Liver (tissue), 9 donors: ENCODE measurements around the gene ARHGEF40. TPM values are rescaled to one million over a fixed set of nuclear protein-coding genes. Genes with fewer than 3 reads are reported as not detected.

ENCODE experiments used
- DNase-seq: peaks from one replicate; pipeline ENCODE4 v3.0.0-alpha.2; 2017; ENCODE audit warnings: low spot score
- H3K27ac ChIP-seq, 2 donors: one replicate each; pipeline ENCODE4 v1.7.0; 2013; ENCODE audit warnings: inconsistent platforms in 2 of 2, low read length in 2 of 2, control low read depth in 1 of 2, low read depth in 1 of 2, mild to moderate bottlenecking in 1 of 2
- H3K27me3 ChIP-seq, 4 donors: one replicate each; pipeline versions ENCODE4 v1.6.1 to v1.7.0; 2013; ENCODE audit warnings: low read length in 3 of 4, inconsistent platforms in 1 of 4, mild to moderate bottlenecking in 1 of 4, moderate library complexity in 1 of 4; ENCODE audit not compliant: control insufficient read depth in 4 of 4, insufficient read depth in 4 of 4
- H3K36me3 ChIP-seq, 4 donors: one replicate each; pipeline versions ENCODE4 v1.6.1 to v1.7.0; 2013; ENCODE audit warnings: low read length in 3 of 4, mild to moderate bottlenecking in 3 of 4, low read depth in 1 of 4, moderate library complexity in 1 of 4; ENCODE audit not compliant: control insufficient read depth in 4 of 4, insufficient read depth in 3 of 4
- H3K4me1 ChIP-seq, 4 donors: one replicate each; pipeline versions ENCODE4 v1.6.1 to v1.7.0; 2013; ENCODE audit warnings: low read length in 3 of 4, mild to moderate bottlenecking in 3 of 4, moderate library complexity in 1 of 4; ENCODE audit not compliant: control insufficient read depth in 4 of 4, insufficient read depth in 4 of 4
- H3K4me3 ChIP-seq, 3 donors: one replicate each; pipeline versions ENCODE4 v1.6.1 to v1.7.0; 2013; ENCODE audit warnings: low read length in 3 of 3, control low read depth in 1 of 3, low read depth in 1 of 3, mild to moderate bottlenecking in 1 of 3
- H3K9ac ChIP-seq, 2 donors: one replicate each; pipeline ENCODE4 v1.7.0; 2013; ENCODE audit warnings: low read length in 2 of 2, mild to moderate bottlenecking in 2 of 2, moderate library complexity in 2 of 2, control low read depth in 1 of 2, low read depth in 1 of 2
- H3K9me3 ChIP-seq, 4 donors: one replicate each; pipeline versions ENCODE4 v1.6.1 to v1.7.0; 2013; ENCODE audit warnings: low read length in 3 of 4; ENCODE audit not compliant: control insufficient read depth in 4 of 4
- CTCF ChIP-seq: fragments of 150-350 bp; IDR thresholded peaks from 2 replicates; pipeline ENCODE4 v1.5.1; 2017; ENCODE audit warnings: improper control_type of control experiment, low read depth, low read length; ENCODE audit not compliant: missing input control
- GABPA ChIP-seq, 2 donors: IDR thresholded peaks in 1 of 2; conservative IDR thresholded peaks in 1 of 2; 2 replicates each; pipeline ENCODE4 v1.6.1; 2016; ENCODE audit warnings: antibody characterized with exemption in 2 of 2, mild to moderate bottlenecking in 1 of 2, moderate library complexity in 1 of 2
- HNF4G ChIP-seq: IDR thresholded peaks from 2 replicates; pipeline ENCODE4 v1.6.1; 2016; ENCODE audit warnings: antibody characterized with exemption
- JUND ChIP-seq, 2 donors: IDR thresholded peaks; 2 replicates each; pipeline ENCODE4 v1.6.1; 2016; ENCODE audit warnings: antibody characterized with exemption in 2 of 2
- RAD21 ChIP-seq, 2 donors: IDR thresholded peaks; 2 replicates each; pipeline ENCODE4 v1.6.1; 2016; ENCODE audit warnings: antibody characterized with exemption in 2 of 2, mild to moderate bottlenecking in 2 of 2
- WGBS: extraction: QIAGEN DNeasy Blood & Tissue Kit; methylation state at CpG from one replicate; pipeline ENCODE4 v1.1.7; 2013; 5-methylcytosine and 5-hydroxymethylcytosine counted together
- polyA plus RNA-seq, 2 donors: library from polyadenylated mRNA; stranded (reverse) in 1 of 2; unstranded in 1 of 2; fragments of 200-250 nt in 1 of 2; fragments of >200 nt in 1 of 2; fragmentation: Nextera tagmentation in 1 of 2; extraction: Ambion mirVana in 1 of 2; gene quantifications; one replicate each; pipeline versions ENCODE4 v1.2.1 to v1.2.3, GENCODE V29; 2013 to 2015
- total RNA-seq, 2 donors: library from RNA; depleted of rRNA; stranded (reverse); fragments of >200 nt; gene quantifications; one replicate each; pipeline ENCODE4 v1.2.3, GENCODE V29; 2014
- TF ChIP-seq, protein P1 (sequence below): IDR thresholded peaks from 2 replicates; pipeline ENCODE4 v1.6.1; 2016; ENCODE audit warnings: antibody characterized with exemption
- donor health status: healthy.
- donor health status: healthy.
- donor health status: healthy.
- donor health status: healthy.
- donor health status: healthy.

ARHGEF40 gene
- total and polyA plus RNA-seq, 4 donors = 9.3 to 42.5 (median 16.9) TPM

GRCh38 chr14:21063479-21063878 is 6.6 kb upstream of the ARHGEF40 start:
- Histone ChIP-seq H3K4me3 (no peak overlapping the region), H3K4me1 (peaks cover 2 to 54% (median 41%) of the 10 kb centered on the region in 4 donors), H3K9me3 (no peaks in the 10 kb centered on the region), H3K9ac (peak overlapping the region in 1 of 2 donors; percentile 24), H3K27me3 (no peaks in the 10 kb centered on the region), H3K36me3 (no peaks in the 10 kb centered on the region), H3K27ac (peak overlapping the region; percentile 40 to 43)
- no peak for DNase-seq
- WGBS = 72% methylated on average over 3 of the region's 3 CpGs
- no peak for TF ChIP-seq HNF4G
- peak in 1 of 2 donors; percentile 44 for TF ChIP-seq JUND (IDR thresholded peaks at IDR 0.05)

- no peak overlapping the region for H3K4me3 ChIP-seq
- no peak overlapping the region for H3K27ac ChIP-seq
- H3K9ac ChIP-seq = peak overlapping the region in 1 of 2 donors; percentile 37
- no peaks in the 10 kb centered on the region for H3K36me3 ChIP-seq
- TF ChIP-seq, protein P1, sequence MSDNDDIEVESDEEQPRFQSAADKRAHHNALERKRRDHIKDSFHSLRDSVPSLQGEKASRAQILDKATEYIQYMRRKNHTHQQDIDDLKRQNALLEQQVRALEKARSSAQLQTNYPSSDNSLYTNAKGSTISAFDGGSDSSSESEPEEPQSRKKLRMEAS = no peak
- TF ChIP-seq CTCF = peak; percentile 6
- TF ChIP-seq RAD21 (IDR thresholded peaks at IDR 0.05) = peak; percentile 63 to 73
- H3K4me1 ChIP-seq = peaks cover 11 to 65% (median 51%) of the 10 kb centered on the region in 4 donors
- no peaks in the 10 kb centered on the region for H3K9me3 ChIP-seq
- no peak for DNase-seq
- H3K27me3 ChIP-seq = no peaks in the 10 kb centered on the region
- WGBS = 69% methylated on average over 7 of the region's 7 CpGs
These were observed 3.1 kb upstream of the ARHGEF40 start for GRCh38 chr14:21066882-21067502.

- Histone ChIP-seq H3K9ac (no peak overlapping the region), H3K27ac (peak overlapping the region; percentile 61 to 73), H3K36me3 (peaks cover 0 to 4% (median 0%) of the 10 kb centered on the region in 4 donors), H3K9me3 (no peaks in the 10 kb centered on the region), H3K4me3 (peak overlapping the region in 1 of 3 donors; percentile 83), H3K4me1 (peaks cover 11 to 59% (median 46%) of the 10 kb centered on the region in 4 donors), H3K27me3 (no peaks in the 10 kb centered on the region)
- no peak for DNase-seq
- WGBS = 20% methylated on average over 45 of the region's 45 CpGs
- peak; percentile 79 to 86 for TF ChIP-seq RAD21 (IDR thresholded peaks at IDR 0.05)
- peak; percentile 64 for TF ChIP-seq CTCF
- no peak for TF ChIP-seq GABPA (IDR thresholded peaks at IDR 0.05 in 1 of 2, conservative IDR thresholded peaks at IDR 0.05 in 1 of 2)
- no peak for TF ChIP-seq HNF4G
These were observed 1.4 kb upstream of the ARHGEF40 start for GRCh38 chr14:21068521-21069387.
